ENCODE results near the gene ANO7.

ANO7 gene

GRCh38 chr2:241155936-241156335 lies 32.5 kb upstream of the ANO7 start:
- Histone ChIP-seq H3K36me3 (peaks cover 20% of the 10 kb centered on the region), H3K4me3 (ENCODE audit: low read depth, low read length) (no peak overlapping the region), H3K9me3 (no peaks in the 10 kb centered on the region), H3K4me1 (peaks cover 3% of the 10 kb centered on the region; the same call in 1 of the 2 replicates), H3K27me3 (no peaks in the 10 kb centered on the region)
- no peak for TF ChIP-seq CTCF (IDR thresholded peaks at IDR 0.05; ENCODE audit: low read depth, low read length)
- no peak for DNase-seq

GRCh38 chr2:241156971-241157441 lies 31.5 kb upstream of the ANO7 start:
- Histone ChIP-seq H3K9me3 (no peaks in the 10 kb centered on the region), H3K36me3 (peaks cover 20% of the 10 kb centered on the region)
- no peak for DNase-seq

GRCh38 chr2:241157841-241158545 lies 30.5 kb upstream of the ANO7 start:
- peak; percentile 51 for DNase-seq
- Histone ChIP-seq H3K4me1 (peaks cover 3% of the 10 kb centered on the region; the same call in 1 of the 2 replicates), H3K4me3 (ENCODE audit: low read depth, low read length) (no peak overlapping the region), H3K9me3 (no peaks in the 10 kb centered on the region), H3K27me3 (no peaks in the 10 kb centered on the region), H3K36me3 (peaks cover 20% of the 10 kb centered on the region)
- TF ChIP-seq CTCF (IDR thresholded peaks at IDR 0.05; ENCODE audit: low read depth, low read length), result no peak

More at GRCh38 chr2:241156971-241157441, 31.5 kb upstream of the ANO7 start:
- H3K4me3 ChIP-seq (ENCODE audit: low read depth, low read length), result no peak overlapping the region
- peaks cover 3% of the 10 kb centered on the region; the same call in 1 of the 2 replicates for H3K4me1 ChIP-seq
- no peak for TF ChIP-seq CTCF (IDR thresholded peaks at IDR 0.05; ENCODE audit: low read depth, low read length)
- no peaks in the 10 kb centered on the region for H3K27me3 ChIP-seq

GRCh38 chr2:241158546-241158900 lies 30.0 kb upstream of the ANO7 start:
- no peaks in the 10 kb centered on the region for H3K9me3 ChIP-seq
- no peak overlapping the region for H3K4me3 ChIP-seq (ENCODE audit: low read depth, low read length)
- H3K36me3 ChIP-seq, result peaks cover 23% of the 10 kb centered on the region
- no peak for DNase-seq
- peaks cover 3% of the 10 kb centered on the region; the same call in 1 of the 2 replicates for H3K4me1 ChIP-seq
- TF ChIP-seq CTCF (IDR thresholded peaks at IDR 0.05; ENCODE audit: low read depth, low read length), result no peak
- no peaks in the 10 kb centered on the region for H3K27me3 ChIP-seq

- Histone ChIP-seq H3K4me3 (ENCODE audit: low read depth, low read length) (no peak overlapping the region), H3K4me1 (peaks cover 3% of the 10 kb centered on the region; the same call in 1 of the 2 replicates), H3K27me3 (no peaks in the 10 kb centered on the region), H3K36me3 (peaks cover 23% of the 10 kb centered on the region), H3K9me3 (no peaks in the 10 kb centered on the region)
- no peak for DNase-seq
- TF ChIP-seq CTCF (IDR thresholded peaks at IDR 0.05; ENCODE audit: low read depth, low read length), result no peak
Measured at GRCh38 chr2:241159116-241159515, 29.4 kb upstream of the ANO7 start.

GRCh38 chr2:241160318-241160717 lies 28.2 kb upstream of the ANO7 start:
- peaks cover 3% of the 10 kb centered on the region; the same call in 1 of the 2 replicates for H3K4me1 ChIP-seq
- H3K36me3 ChIP-seq, result peaks cover 24% of the 10 kb centered on the region
- TF ChIP-seq CTCF (IDR thresholded peaks at IDR 0.05; ENCODE audit: low read depth, low read length), result no peak
- H3K9me3 ChIP-seq, result no peaks in the 10 kb centered on the region
- DNase-seq, result no peak
- no peaks in the 10 kb centered on the region for H3K27me3 ChIP-seq
- no peak overlapping the region for H3K4me3 ChIP-seq (ENCODE audit: low read depth, low read length)

Measured in BE2C (cell line).